SK-N-DZ (cell line): ENCODE measurements around the gene P2RX3. TPM values are rescaled to one million over a fixed set of nuclear protein-coding genes. Genes with fewer than 3 reads are reported as not detected.
"Not testable (repeated sequence)": the region's sequence is repeated elsewhere in the genome, so short reads cannot be mapped to it uniquely, and the experiment has no call there.

Source experiments
- DNase-seq: peaks from one replicate; pipeline ENCODE4 v3.0.0-alpha.2; 2015; ENCODE audit warnings: low spot score
- polyA plus RNA-seq, 2 experiments: library from polyadenylated mRNA; depleted of rRNA; stranded (reverse); fragments of >200 nt; gene quantifications; 2 replicates each; pipeline ENCODE4 v1.2.3, GENCODE V29; 2014

Gene P2RX3
- 22.0 and 31.4 TPM in 2 replicates for polyA plus RNA-seq (2014; cell fraction: cytosol; rRNA removed)
- 27.6 and 42.7 TPM in 2 replicates for polyA plus RNA-seq (2014; cell fraction: nucleus; rRNA removed)

DNA sequence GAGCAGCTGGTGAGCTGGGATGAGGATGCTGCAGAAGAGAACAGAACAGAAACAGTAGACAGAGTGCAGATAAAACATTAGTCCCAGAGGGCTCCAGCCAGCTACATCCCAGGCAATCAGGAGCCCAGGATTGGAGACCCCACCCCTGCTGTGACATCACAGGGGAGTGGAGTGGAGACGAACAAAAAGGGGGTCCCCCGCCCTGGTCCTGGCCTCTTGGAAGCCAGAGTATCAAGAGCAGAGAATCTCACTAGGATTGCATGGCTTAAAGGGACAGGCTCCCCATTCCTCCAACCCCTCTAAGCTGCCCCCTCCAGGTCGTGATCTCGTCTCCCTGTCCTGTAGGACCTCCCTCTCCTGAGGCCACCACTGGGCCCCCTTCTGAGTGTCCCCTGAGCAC, at the start of gene P2RX3:
Gene P2RX3, plus strand, starts transcription at position 211 of the 400 bp plus-strand sequence. CDS start 199 bp downstream, outside the sequence.
- DNase-seq, result peak; percentile 97

DNA sequence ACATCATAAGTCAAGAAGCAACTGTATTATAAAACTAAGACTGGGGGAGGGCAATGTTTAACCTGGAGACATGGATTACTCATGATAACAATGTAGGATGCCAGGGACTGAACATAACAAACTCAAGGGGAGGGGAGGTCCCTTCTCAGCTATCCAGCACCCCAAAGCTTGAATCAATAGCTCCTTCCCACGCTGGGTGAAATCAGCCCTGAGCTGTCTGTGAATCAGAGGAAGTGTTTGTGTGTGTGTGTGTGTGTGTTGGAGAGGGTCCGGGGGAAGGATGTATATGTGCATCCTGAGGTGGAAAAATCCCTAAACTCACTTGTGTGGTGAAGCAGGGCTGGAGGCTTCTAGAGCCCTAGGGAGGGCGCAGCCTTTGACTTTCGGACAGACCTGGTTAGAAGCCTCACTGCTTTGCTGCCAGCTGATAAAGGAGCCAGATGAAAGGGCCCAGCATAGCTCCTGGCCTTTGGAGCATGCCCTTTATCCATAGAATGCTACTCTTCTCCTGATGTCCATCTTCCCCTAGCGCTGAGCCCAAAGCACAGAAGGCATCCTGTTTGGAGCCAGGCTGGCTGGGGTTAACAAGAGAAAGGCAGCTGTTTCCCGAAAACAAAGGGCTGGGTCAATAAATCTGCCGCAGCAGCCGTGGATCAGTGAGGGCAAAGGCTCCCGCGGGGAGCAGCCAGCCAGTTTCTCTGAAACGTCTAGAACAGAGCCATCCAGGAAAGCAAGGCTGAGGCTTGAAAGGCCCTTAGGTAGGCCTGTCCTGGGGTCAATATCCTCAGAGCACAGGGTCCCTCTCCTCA, 49.2 kb upstream of the P2RX3 start:
- peak; percentile 38 for DNase-seq

DNA sequence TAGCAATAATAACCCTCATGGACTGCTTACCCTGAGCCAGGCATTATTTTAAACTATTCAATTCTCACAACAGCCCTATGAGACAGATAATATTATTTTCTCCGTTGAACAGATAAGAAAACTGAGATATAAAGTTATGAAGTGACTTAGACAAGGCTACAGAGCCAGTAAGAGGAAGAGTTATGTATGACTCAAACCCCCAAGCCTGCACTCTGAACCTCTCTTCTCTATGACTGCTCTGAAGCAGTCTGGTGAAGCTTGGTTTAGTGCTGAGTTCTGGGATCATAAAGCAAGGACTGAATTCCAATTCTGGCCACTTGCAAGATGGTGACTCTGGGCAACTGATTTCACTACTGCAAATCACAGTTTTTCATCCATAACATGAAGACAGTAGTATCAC, 47.9 kb upstream of the P2RX3 start:
- DNase-seq, result no peak

DNA sequence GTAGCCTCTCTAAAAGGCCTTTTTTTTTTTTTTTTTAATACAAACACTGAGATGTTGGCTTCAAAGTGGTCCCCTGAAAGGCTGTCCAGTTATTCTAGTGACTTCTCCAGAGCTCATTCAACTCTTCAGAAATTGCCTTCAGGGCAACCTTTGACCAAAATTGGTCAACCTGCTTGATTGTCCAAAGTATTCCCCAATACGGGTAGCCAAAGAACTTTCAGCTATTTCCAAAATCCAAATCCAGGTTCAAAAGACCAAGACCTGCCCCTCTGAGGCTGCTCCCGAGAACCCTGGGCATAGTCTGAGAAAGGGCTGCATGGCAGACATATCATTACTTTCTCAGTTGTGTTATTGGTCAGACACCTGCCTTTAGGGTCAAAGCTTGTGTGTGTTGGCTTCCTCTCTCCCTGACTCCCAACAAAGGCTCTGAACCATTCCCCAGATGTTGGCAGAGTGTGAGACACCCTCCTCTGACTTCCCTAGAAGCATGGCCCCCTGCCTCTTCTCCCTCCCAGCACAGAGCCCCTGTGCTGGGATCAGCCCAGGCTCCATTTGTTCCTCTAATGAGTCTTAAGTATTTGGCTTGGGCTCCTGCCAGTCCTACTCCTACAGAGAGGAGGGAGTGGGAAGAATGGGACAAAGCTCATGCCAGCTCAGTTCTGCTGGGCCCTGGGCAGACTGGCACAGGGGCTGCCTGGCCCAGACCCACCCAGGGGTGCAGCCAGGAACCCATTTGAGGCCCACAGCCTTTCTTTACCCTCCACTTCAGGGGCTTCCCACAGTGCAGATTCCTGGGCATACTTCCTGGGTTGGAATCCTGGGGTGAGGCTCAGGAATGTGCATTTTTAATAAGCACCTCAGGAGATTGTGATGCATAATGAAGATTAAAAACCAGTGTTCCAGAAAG, 43.7 kb upstream of the P2RX3 start:
- no peak for DNase-seq

DNA sequence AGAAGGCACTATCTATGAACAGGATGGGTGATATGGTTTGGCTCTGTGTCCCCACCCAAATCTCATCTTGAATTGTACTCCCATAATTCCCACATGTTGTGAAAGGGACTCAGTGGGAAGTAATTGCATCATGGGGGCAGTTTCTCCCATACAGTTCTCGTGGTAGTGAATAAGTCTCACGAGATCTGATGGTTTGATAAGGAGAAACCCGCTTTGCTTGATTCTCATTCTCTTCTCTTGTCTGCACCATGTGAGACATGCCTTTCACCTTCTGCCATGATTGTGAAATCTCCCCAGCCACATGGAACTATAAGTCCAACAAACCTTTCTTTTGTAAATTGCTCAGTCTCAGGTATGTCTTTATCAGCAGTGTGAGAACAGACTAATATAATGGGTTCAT, 41.9 kb upstream of the P2RX3 start:
- not testable (repeated sequence) for DNase-seq

DNA sequence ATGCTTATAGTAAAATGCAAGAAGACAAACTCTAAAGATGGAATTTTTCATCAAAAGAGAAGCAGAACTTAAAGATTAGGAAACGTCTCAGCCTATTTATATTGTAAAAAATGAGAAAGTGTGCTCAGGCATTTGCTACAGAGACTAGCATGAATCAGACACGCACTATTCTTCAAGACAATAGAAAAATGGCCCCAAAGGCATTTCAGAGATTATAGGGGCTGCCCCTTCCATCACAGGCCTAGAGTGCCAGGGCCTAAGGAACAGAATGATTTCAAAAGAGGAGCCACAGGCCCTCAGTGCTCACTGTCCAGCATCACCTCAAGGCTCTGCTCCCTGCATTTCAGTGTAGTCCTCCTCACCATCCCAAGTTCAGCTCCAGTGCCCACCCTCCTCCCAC, 40.9 kb upstream of the P2RX3 start:
- no peak for DNase-seq

DNA sequence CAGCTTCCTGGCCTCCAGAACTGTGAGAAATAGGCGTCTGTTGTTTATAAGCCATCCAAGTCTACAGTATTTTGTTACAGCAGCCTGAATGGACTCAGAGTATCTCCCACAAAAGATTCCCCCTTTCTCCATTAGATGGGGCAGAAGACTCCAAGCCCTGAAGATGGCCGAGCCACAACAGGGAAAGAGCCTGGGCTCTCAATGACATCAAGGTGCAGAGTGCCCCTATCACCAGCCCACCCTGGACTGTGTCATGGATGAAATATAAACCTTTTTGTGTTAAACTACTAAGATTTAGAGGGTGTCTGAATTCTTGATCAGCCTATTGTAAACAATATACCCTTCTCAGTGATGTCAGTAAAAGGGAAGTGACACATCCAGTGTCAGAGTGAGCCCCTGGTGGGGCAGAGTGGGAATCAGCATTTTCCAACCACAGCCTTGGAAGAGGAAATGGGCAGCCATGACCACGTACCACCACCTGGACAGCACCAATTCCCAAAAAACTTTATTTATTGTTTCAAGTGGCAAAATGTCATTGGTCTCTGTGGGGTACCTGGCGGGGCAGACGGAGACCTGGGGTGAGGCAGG, 38.9 kb upstream of the P2RX3 start:
- no peak for DNase-seq

DNA sequence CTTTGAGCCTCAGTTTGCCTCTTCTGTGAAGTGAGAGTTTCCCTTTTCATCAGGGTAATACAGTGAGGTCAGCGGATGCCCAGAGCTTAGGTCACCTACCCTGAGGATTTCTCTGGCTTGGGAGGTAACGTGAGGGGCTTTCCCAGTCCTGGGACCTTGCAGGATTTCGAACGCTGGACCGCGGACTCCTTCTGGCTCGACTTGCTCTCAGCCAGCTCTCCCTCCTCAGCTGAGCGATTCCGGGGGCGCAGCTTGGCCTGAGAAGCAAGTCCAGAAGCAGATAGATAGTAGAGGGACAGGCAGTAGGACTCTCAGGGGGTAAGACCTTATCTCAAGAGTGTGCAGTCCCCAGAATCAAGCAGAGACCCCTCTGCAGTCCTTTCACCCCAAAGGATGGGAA, 37.4 kb upstream of the P2RX3 start:
- DNase-seq, result no peak

DNA sequence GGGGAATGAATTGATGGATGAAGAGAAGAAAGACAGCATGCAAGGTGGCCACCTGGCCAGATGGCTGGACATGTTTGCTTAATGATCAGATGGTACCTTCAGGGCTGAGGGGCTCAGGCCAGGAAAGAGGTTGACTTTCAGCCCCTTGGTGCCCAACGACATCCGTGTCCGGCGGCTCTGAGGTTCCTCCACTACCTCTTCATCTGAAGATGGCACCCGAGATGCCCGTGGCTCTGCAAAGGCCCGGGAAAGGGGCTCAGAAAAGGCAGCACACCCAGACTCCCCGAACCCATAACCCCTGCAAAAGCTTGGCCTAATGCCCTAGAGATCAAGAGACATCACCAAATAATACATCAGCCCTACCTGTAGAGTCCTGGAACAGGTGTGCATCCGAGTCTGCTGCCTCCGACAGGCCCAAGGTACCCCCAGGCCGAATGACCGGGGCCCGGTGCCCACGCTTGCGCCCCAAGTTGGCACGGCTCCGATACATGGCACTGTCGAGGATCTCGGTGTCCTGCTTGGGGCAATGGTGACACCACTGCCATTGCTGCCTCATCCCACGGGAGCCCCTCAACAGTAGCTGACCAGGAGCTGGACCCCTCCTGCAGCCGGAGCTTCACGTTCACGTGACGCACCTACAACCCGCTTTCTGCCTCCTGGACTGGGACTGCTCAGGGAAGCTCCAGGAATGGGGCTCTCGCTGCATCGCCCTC, 36.3 kb upstream of the P2RX3 start:
- DNase-seq, result no peak

DNA sequence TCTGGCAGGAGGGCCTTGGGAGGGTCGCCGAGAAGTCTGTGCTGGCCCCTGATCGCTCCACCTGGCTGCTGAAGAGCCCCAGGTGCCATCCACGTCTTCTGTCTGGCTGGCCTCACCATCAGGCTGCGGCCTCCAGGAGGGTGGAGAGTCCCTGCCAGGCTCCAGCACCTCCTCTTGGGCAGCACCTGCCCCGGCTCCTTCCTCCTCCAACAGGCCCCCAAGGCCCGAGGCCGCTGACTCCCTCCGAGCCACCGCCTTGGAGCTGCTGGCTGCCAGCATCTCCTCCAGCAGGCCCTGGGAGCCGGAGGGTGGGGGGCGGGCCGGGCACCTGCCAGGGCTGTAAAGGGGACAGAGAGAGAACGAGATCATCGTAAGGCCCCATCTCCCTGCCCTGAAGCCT, 35.7 kb upstream of the P2RX3 start:
- no peak for DNase-seq

DNA sequence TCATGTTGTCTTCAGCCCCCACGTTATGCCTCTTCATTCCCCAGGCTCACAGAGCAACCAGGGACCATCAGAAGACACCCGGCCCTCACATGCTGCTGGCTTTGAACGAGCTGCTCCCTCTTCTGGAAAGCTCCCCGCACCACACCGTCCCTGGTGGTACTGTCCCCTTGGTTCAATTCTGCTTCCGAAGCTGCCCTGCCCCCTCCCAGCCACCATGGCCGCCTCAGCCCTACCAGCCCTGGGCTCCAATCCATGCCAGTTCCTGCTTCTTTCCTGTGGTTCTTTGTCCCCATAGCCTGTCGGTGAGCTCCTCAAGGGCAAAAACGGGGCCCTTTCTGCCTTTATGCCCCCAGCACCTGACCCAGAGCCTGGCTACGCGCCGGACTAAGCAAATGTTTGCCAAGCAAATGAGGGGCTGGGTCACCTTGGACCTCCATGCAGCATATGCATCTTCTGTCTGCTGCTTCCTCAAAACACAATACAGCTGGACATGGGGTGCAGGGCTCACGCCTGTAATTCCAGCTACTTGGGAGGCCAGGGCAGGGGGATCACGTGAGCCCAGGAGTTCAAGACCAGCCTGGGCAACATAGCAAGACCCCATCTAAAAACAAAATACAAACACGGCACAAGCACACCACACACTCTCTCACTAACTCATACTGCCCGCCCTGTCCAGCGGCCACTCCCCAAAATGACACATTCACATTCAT, 34.7 kb upstream of the P2RX3 start:
- DNase-seq, result no peak

DNA sequence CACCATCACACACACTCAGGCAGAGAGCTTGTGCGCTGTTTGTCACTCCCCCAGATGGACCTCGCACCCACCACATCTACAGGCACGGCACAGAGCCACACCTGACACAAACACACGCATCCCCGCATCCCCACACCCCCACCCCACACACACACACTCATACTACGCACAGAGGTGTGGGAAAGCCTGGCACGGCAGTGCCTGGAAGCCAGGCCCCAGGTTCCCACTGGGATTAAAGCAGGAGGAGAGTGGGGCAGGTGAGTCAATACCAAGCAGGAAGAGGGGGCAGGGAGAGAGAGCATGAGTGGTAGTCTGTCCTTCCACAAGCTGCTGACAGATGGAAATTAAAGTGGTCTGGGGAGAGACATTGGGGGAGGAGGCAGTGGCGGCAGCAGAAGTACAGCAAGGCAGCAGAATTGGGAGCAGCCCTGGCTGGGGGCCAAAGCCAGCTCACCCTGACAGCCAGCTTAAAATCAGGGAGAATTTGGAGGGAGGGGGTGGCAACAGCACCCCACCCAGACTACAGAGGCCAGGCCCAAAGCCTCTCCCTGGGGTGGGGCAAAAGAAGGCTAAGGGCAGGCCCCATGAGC, 34.1 kb upstream of the P2RX3 start:
- DNase-seq, result no peak

DNA sequence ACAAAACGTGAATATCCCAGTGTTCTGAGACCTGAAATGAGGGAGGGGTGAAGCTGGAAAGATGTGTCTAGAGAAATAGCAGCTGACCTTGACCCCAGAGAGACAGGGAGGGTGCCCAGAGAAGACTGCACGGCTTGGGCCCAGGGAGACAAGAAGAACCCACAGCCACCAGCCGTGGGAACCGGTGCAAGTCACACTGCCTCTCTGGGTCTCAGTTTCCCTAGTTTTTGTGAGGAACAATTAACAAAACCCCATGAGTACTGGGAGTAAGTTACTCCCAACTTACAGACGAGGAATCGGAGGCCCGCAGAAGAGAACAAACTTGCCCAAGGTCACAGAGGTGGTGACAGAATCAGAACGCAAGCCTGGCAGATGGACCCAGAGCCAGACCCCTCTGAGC, 32.6 kb upstream of the P2RX3 start:
- no peak for DNase-seq

DNA sequence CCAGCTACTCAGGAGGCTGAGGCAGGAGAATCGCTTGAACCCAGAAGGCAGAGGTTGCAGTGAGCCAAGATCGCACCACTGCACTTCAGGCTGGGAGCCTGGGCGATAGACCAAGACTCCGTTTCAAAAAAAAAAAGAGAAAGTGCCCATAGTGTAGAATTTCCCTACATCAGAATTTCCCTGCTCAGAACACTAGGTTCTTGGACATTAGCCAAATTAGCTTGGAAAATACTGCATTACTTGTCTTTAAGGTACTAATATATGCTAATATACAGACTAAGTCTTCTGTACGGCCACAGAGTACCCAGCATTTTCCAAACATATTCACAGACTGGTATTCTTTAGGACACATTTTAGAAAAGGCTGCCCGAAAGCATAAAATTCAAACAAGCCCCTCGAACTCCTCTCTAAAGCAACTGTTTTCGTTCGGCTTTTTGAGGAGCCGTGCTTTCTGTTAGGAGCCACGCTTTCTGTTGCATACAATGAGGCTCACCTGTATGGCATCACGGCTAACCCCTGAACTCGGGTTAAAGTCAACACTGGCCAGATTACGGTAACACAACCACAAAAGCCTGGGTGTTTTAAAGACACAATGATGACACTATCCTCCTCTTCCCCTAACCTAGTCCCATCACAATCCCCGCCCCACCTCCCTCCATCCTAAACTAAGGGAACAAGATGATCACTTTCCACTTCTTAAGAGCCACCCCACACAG, 31.8 kb upstream of the P2RX3 start:
- DNase-seq, result no peak

DNA sequence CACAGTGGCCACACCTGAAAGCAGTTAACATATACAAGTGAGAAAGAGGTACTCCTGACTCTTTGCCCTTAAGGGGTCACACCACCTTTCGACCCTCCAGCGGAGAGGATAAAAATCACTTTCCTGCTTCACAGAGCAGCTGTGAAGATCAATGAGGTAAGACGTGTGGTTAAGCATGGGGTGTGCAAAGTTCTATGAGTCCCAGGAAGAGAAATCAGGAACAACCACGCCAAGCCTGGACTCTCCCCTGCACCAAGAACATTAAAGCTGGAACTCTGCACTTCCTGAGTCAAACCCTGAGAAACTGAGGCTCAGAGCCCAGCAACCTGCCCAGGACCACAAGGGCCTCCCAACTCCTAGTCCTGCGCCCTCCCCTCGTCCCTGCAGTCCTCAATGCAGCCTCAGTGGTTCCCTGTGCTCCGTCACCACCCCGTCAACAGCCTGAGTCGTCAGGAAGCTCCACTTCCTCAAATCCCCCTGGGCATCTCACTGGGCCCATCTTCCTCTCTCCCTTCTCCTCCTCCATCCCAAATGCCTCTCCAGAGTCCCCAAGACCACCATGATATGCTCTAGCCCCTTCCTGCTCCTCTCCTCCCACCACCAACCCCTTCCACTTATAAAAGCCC, 31.1 kb upstream of the P2RX3 start:
- no peak for DNase-seq

DNA sequence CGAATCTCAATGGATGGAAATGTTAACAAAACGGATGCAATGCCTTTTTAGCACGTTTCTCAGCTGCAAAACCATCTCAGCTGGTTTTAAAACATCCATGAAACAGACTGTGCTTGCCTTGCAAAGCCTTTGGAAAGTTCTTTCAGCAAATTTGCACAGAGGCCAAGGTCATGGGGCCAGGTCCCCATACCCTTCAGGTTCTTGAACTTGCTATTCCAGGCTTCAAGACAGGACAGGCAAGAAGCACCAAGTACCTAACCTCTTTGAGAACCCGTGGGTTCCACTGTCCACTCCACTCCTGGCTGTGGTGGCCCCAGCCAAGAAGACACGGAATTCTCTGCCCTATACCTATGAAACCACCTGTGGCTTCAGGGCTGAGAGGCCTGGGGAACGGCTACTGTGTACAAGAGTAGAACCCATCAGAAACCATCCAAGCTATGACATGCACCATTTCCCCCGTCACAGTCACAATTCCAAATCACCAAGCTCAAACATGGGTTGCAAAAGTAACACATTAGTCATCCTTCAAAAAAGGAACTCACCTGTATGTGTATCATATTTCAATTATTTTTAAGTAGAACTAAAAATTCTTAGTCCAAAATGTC, 30.4 kb upstream of the P2RX3 start:
- DNase-seq, result no peak

DNA sequence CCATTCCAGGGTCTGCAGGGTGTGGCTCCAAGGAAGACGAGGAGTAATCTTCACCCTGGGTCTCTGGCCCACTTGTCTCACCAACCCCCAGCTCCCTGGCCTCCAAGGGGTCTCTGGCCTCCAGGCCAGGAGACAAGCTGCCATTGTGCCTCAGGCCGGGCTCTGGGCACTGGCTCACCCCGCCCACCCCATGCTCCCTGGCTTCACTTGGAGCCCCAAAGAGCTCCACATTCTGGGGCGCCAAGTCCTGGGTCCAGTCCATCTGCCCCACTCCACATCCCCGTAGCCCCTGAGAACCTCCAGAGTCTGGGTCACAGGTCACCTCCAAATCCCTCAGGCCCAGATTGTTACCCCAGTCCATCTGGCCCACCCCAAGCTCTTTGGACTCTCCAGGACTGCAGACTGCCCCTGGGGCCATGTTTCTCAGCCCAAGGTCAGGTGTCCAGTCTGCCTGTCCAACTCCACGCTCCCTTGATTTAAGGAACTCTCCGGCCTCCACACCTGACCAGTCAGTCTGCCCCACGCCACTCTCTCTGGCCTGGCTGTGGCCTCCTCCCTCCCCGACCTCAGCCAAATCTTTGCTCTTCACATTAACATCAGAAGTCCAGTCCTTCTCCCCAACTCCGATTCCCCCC, 29.6 kb upstream of the P2RX3 start:
- no peak for DNase-seq
